ENCODE data around the gene ANGEL1. TPM values are rescaled to one million over a fixed set of nuclear protein-coding genes. Genes with fewer than 3 reads are reported as not detected.

Gene ANGEL1
- total and polyA plus RNA-seq, 2 of the 8 experiments (the other 6 are each of a cell fraction or from before 2014, with no cell fraction given) = 26.8 to 27.2 TPM

DNA sequence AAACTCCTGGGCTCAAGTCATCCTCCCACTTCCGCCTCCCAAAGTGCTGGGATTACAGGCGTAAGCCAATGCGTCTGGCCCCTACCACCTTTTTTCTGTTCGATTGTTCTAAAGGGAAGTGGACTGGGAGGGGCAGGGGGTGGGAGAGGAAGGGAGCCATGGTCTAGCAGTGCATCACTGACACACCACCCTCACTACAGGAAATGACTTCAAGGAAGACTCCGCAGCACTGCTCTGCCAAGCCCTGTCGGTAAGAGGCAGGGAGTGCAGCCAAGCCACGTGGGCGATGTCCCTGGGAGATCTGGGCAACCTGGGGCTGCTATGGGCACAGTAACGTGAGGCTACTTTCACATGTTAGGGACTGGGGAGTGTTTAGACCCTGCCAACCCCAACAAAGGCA is 31.5 kb upstream of the ANGEL1 start:
- Histone ChIP-seq H3K23ac (ENCODE audit: insufficient read length) (no peak overlapping the region), H3K36me3 (ENCODE audit: control insufficient read depth in 2 of 4, insufficient read depth in 4 of 4, low read length in 3 of 4) (no peaks in the 10 kb centered on the region), H4K5ac (ENCODE audit: insufficient read length, low read depth, low read length) (no peak overlapping the region), H3K4me3 (ENCODE audit: extremely low read depth in 1 of 4, insufficient read depth in 2 of 4, low read depth in 3 of 4, low read length in 4 of 4) (no peak overlapping the region), H2BK20ac (ENCODE audit: low read length) (no peak overlapping the region), H3K9me3 (ENCODE audit: insufficient read depth in 2 of 2, low read depth in 1 of 2, low read length in 1 of 2) (no peaks in the 10 kb centered on the region), H2BK120ac (replicated peaks; ENCODE audit: low read depth, low read length) (no peak overlapping the region), H2BK15ac (ENCODE audit: low read length) (no peak overlapping the region), H4K8ac (ENCODE audit: extremely low read depth, insufficient read depth, low read length) (no peak overlapping the region), H3K4me1 (replicated peaks in 1 of 4; ENCODE audit: control insufficient read depth in 3 of 4, insufficient read depth in 4 of 4, low read length in 3 of 4) (no peaks in the 10 kb centered on the region), H3K27me3 (replicated peaks in 1 of 4; ENCODE audit: control insufficient read depth in 3 of 4, extremely low read depth in 1 of 4, insufficient read depth in 3 of 4, low read length in 3 of 4) (no peaks in the 10 kb centered on the region), H3K18ac (ENCODE audit: extremely low read depth, low read length) (no peak overlapping the region), H3K14ac (ENCODE audit: insufficient read length) (no peak overlapping the region), H3K79me1 (ENCODE audit: low read depth, low read length) (no peaks in the 10 kb centered on the region), H3K4ac (replicated peaks; ENCODE audit: insufficient read length, low read depth, low read length) (no peak overlapping the region), H3K4me2 (ENCODE audit: insufficient read depth in 1 of 2, low read depth in 2 of 2, low read length in 2 of 2) (no peak overlapping the region), H2BK5ac (ENCODE audit: low read depth, low read length) (peak overlapping the region; percentile 60; the same call in 1 of the 2 replicates), H3K27ac (ENCODE audit: low read depth, low read length) (no peak overlapping the region), H4K91ac (replicated peaks; ENCODE audit: insufficient read length, low read length) (no peak overlapping the region), H2BK12ac (ENCODE audit: low read depth, low read length) (peak overlapping the region; percentile 33; the same call in 1 of the 2 replicates), H2AFZ (ENCODE audit: low read length) (peak overlapping the region; percentile 83), H3K79me2 (ENCODE audit: control insufficient read depth in 1 of 2, insufficient read depth in 2 of 2, low read length in 2 of 2) (no peaks in the 10 kb centered on the region), H4K20me1 (replicated peaks in 1 of 2; ENCODE audit: control insufficient read depth in 1 of 2, insufficient read depth in 2 of 2, low read length in 2 of 2) (no peaks in the 10 kb centered on the region), H2AK5ac (ENCODE audit: low read depth, low read length) (no peak overlapping the region), H3K56ac (replicated peaks; ENCODE audit: insufficient read length, low read depth, low read length) (no peak overlapping the region), H3K9ac (replicated peaks in 1 of 4; ENCODE audit: extremely low read depth in 1 of 4, low read depth in 3 of 4, low read length in 3 of 4) (no peak overlapping the region), H3K23me2 (ENCODE audit: low read depth, low read length) (no peaks in the 10 kb centered on the region)
- ChIA-PET POLR2A (ENCODE audit: partially characterized antibody) (no interaction called here), CTCF (ENCODE audit: partially characterized antibody) (interaction anchor here (0.7 to 1.1 kb wide), 2 partner anchors 11 to 29 kb away, joined by 3 read pairs; no protein-coding TSS in a partner anchor)
- FAIRE-seq (no peak), DNase-seq (ENCODE audit: low read depth in 1 of 2, low spot score in 2 of 2) (no peak)
- 79% methylated on average over 9 of the region's 9 CpGs; no CpG with 5 or more reads in 1 of the 2 experiments for WGBS, 2 experiments (ENCODE audit: extremely low coverage in 1 of 2, insufficient coverage in 1 of 2, insufficient read length in 1 of 2, insufficient replicate concordance in 2 of 2, low coverage in 1 of 2, low lambda C conversion rate in 2 of 2, missing lambda C conversion rate in 1 of 2)
- TF ChIP-seq EZH2 (IDR thresholded peaks at IDR 0.05; ENCODE audit: low read depth, low read length, severe bottlenecking) (no peak), POLR2A (IDR thresholded peaks at IDR 0.05; ENCODE audit: control extremely low read depth in 1 of 2, low read depth in 2 of 2, low read length in 2 of 2) (no peak), POLR2AphosphoS5 (IDR thresholded peaks at IDR 0.05; ENCODE audit: low read depth, low read length) (no peak), RAD21 (IDR thresholded peaks at IDR 0.05 in 1 of 2, conservative IDR thresholded peaks at IDR 0.05 in 1 of 2; ENCODE audit: low read depth in 2 of 2, low read length in 2 of 2) (peak in 1 of 2 experiments; percentile 14; a peak in 1 of 4 replicates), RBBP5 (IDR thresholded peaks at IDR 0.05; ENCODE audit: borderline replicate concordance, low read depth, low read length) (no peak), RXRA (IDR thresholded peaks at IDR 0.05; ENCODE audit: insufficient read depth, low read depth, low read length) (no peak), EGR1 (IDR thresholded peaks at IDR 0.05; ENCODE audit: borderline replicate concordance, low read depth, low read length) (no peak), SUZ12 (IDR thresholded peaks at IDR 0.05; ENCODE audit: low read length) (no peak), TEAD4 (IDR thresholded peaks at IDR 0.05; ENCODE audit: low read depth, low read length) (no peak)
- TF ChIP-seq, protein P1, sequence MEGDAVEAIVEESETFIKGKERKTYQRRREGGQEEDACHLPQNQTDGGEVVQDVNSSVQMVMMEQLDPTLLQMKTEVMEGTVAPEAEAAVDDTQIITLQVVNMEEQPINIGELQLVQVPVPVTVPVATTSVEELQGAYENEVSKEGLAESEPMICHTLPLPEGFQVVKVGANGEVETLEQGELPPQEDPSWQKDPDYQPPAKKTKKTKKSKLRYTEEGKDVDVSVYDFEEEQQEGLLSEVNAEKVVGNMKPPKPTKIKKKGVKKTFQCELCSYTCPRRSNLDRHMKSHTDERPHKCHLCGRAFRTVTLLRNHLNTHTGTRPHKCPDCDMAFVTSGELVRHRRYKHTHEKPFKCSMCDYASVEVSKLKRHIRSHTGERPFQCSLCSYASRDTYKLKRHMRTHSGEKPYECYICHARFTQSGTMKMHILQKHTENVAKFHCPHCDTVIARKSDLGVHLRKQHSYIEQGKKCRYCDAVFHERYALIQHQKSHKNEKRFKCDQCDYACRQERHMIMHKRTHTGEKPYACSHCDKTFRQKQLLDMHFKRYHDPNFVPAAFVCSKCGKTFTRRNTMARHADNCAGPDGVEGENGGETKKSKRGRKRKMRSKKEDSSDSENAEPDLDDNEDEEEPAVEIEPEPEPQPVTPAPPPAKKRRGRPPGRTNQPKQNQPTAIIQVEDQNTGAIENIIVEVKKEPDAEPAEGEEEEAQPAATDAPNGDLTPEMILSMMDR (IDR thresholded peaks at IDR 0.05; ENCODE audit: control extremely low read depth in 1 of 3, insufficient read depth in 1 of 3, low read depth in 1 of 3, low read length in 3 of 3) = peak in 2 of 3 experiments; percentile 26 to 43; a peak in 3 of 4 replicates
- TF ChIP-seq, protein P2, sequence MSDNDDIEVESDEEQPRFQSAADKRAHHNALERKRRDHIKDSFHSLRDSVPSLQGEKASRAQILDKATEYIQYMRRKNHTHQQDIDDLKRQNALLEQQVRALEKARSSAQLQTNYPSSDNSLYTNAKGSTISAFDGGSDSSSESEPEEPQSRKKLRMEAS (IDR thresholded peaks at IDR 0.05) = peak; percentile 78

Measured in H1 (cell line).